Middle frontal gyrus (tissue), 1 donor: ENCODE results near the gene HGFAC.
A peak's percentile ranks its signal among the peaks of the same experiment; 100 is the strongest.

Experiments used
- DNase-seq: peaks from one replicate; pipeline ENCODE4 v3.0.0-alpha.2; 2015; ENCODE audit warnings: low spot score; ENCODE audit errors: extremely low spot score

The HGFAC gene

GRCh38 chr4:3461515-3462291 is 19.9 kb downstream of the HGFAC start:
- peak; percentile 39 for DNase-seq

GRCh38 chr4:3462321-3462789 is 20.6 kb downstream of the HGFAC start:
- no peak for DNase-seq

GRCh38 chr4:3462790-3463415 is 21.1 kb downstream of the HGFAC start, which contains the start of gene DOK7:
DOK7 (plus strand) TSS chr4:3463306; CDS start chr4:3463376, 70 bp downstream.
- DNase-seq: no peak

GRCh38 chr4:3463556-3464348 is 22.0 kb downstream of the HGFAC start:
- no peak for DNase-seq

GRCh38 chr4:3464349-3464905 is 22.7 kb downstream of the HGFAC start:
- DNase-seq: no peak

- no peak for DNase-seq
Measured at GRCh38 chr4:3464911-3465697, 23.3 kb downstream of the HGFAC start.

- DNase-seq: no peak
Measured at GRCh38 chr4:3465698-3466671, 24.2 kb downstream of the HGFAC start.

- no peak for DNase-seq
Measured at GRCh38 chr4:3466691-3467600, 25.2 kb downstream of the HGFAC start.

- no peak for DNase-seq
Measured at GRCh38 chr4:3467601-3468031, 25.8 kb downstream of the HGFAC start.

- DNase-seq: no peak
Measured at GRCh38 chr4:3468154-3468553, 26.4 kb downstream of the HGFAC start.

- DNase-seq: no peak
Measured at GRCh38 chr4:3468804-3469203, 27.0 kb downstream of the HGFAC start.

- no peak for DNase-seq
Measured at GRCh38 chr4:3469386-3470243, 27.8 kb downstream of the HGFAC start.

- DNase-seq: no peak
Measured at GRCh38 chr4:3470244-3471097, 28.7 kb downstream of the HGFAC start.

GRCh38 chr4:3471098-3471760 is 29.5 kb downstream of the HGFAC start:
- no peak for DNase-seq

GRCh38 chr4:3471886-3472285 is 30.1 kb downstream of the HGFAC start:
- DNase-seq: no peak
